Motor neuron (in vitro differentiated cells): ENCODE data around the gene THAP12. TPM values are rescaled to one million over a fixed set of nuclear protein-coding genes. Genes with fewer than 3 reads are reported as not detected.

Source experiments
- ATAC-seq, 8 experiments: fragments of 200-7000 bp; cut with Tn5 transposase; replicated peaks in 6 of 8; 2 replicates each; pipeline ENCODE4 v1.8.0; 2021; ENCODE audit warnings: mild to moderate bottlenecking in 8 of 8, moderate library complexity in 8 of 8
- H3K27ac ChIP-seq, 2 donors: fragments of 250-450 bp; sonication (Bioruptor Pico); 2 replicates each; pipeline ENCODE4 v1.9.0; 2021; ENCODE audit warnings: antibody characterized with exemption in 2 of 2, mild to moderate bottlenecking in 2 of 2, moderate library complexity in 1 of 2
- H3K4me1 ChIP-seq, 2 donors: fragments of 250-450 bp; sonication (Bioruptor Pico); replicated peaks in 1 of 2; 2 replicates each; pipeline ENCODE4 v1.6.1; 2021; ENCODE audit warnings: antibody characterized with exemption in 2 of 2, mild to moderate bottlenecking in 2 of 2, moderate library complexity in 1 of 2
- H3K4me3 ChIP-seq, 5 donors: fragments of 250-450 bp; sonication (Bioruptor Pico); 2 replicates each; pipeline ENCODE4 v1.9.0; 2021; ENCODE audit warnings: antibody characterized with exemption in 5 of 5, mild to moderate bottlenecking in 5 of 5, moderate library complexity in 4 of 5
- WGBS, 10 experiments: fragments of 450-650 bp; shearing (Covaris generic); methylation state at CpG; one replicate each; pipeline ENCODE4 v1.0.0; 2022; 5-methylcytosine and 5-hydroxymethylcytosine counted together
- in situ Hi-C, 9 experiments: fragments of 400-800 bp; cut with MboI; loops; one replicate each; pipeline ENCODE4 v1.15.0; 2021; ENCODE audit warnings: low sequenced_read_pairs in 9 of 9, low pct_unique_long_range_greater_than_20kb in 2 of 9; ENCODE audit not compliant: unreplicated experiment in 9 of 9
- total RNA-seq, 8 experiments: library from RNA; unstranded; fragments of 300-600 nt; gene quantifications; 2 replicates each; pipeline versions ENCODE4 v1.2.3 to v1.2.4, GENCODE V29; 2022

The THAP12 gene
- total RNA-seq, 8 experiments from 2014 or later, result 23.0 to 71.2 (median 47.5) TPM

- Histone ChIP-seq H3K4me1 (no peaks in the 10 kb centered on the region), H3K4me3 (no peak overlapping the region), H3K27ac (no peak overlapping the region)
- ATAC-seq, result peak in 6 of 8 experiments; percentile 20 to 45 (median 39)
- in situ Hi-C loops, result loop anchor here in 6 of 9 experiments (25.0 kb wide), 2 partner anchors 96 to 421 kb away; partner anchors contain the start of gene WNT11 (in 2 of the 6)
- WGBS, 10 experiments, result 0 to 80% (median 20%) methylated on average over 1 to 2 of the region's 6 CpGs; no CpG with 5 or more reads in 6 of the 10 experiments
These were observed 72.8 kb downstream of the THAP12 start for GRCh38 chr11:76307978-76308747.

- H3K27ac ChIP-seq, result no peak overlapping the region
- WGBS, 10 experiments, result 17 to 100% (median 90%) methylated on average over 1 to 4 of the region's 9 CpGs; no CpG with 5 or more reads in 6 of the 10 experiments
- in situ Hi-C loops, result loop anchor here in 6 of 9 experiments (25.0 kb wide), 2 partner anchors 95 to 420 kb away; partner anchors contain the start of gene WNT11 (in 2 of the 6)
- H3K4me1 ChIP-seq, result no peaks in the 10 kb centered on the region
- no peak overlapping the region for H3K4me3 ChIP-seq
- no peak for ATAC-seq
These were observed 73.5 kb downstream of the THAP12 start for GRCh38 chr11:76307396-76307795.

GRCh38 chr11:76303399-76303798 is 77.5 kb downstream of the THAP12 start:
- Histone ChIP-seq H3K27ac (no peak overlapping the region), H3K4me3 (no peak overlapping the region), H3K4me1 (no peaks in the 10 kb centered on the region)
- WGBS, 10 experiments, result 0 to 71% (median 24%) methylated on average over 1 to 3 of the region's 3 CpGs; no CpG with 5 or more reads in 3 of the 10 experiments
- in situ Hi-C loops, result loop anchor here in 6 of 9 experiments (25.0 kb wide), 2 partner anchors 91 to 416 kb away; partner anchors contain the start of gene WNT11 (in 2 of the 6)
- no peak for ATAC-seq

GRCh38 chr11:76302996-76303395 is 77.9 kb downstream of the THAP12 start:
- Histone ChIP-seq H3K27ac (no peak overlapping the region), H3K4me1 (no peaks in the 10 kb centered on the region), H3K4me3 (no peak overlapping the region)
- 0 to 100% (median 57%) methylated on average over 1 to 2 of the region's 3 CpGs; no CpG with 5 or more reads in 3 of the 10 experiments for WGBS, 10 experiments
- ATAC-seq, result no peak
- in situ Hi-C loops, result loop anchor here in 6 of 9 experiments (25.0 kb wide), 2 partner anchors 91 to 416 kb away; partner anchors contain the start of gene WNT11 (in 2 of the 6)

Other genes with a start within 250 kb of the THAP12 start
- gene WNT11, start 174.6 kb downstream of the THAP12 start, total RNA-seq, result 1 to 10 TPM in 6 of 8 experiments, under 1 TPM in 2; 0.18 to 9.3 (median 3.0) TPM
- gene GVQW3, start 191 bp upstream of the THAP12 start, total RNA-seq, result 10 to 100 TPM in 5 of 8 experiments, 1 to 10 TPM in 3; 2.4 to 21.1 (median 15.9) TPM
- gene EMSY, start 63.9 kb upstream of the THAP12 start, total RNA-seq, result 10 to 100 TPM in 7 of 8 experiments, 1 to 10 TPM in 1; 9.1 to 29.5 (median 20.8) TPM